Tibial nerve (tissue), 4 donors: ENCODE measurements around the gene PARP9. TPM values are rescaled to one million over a fixed set of nuclear protein-coding genes. Genes with fewer than 3 reads are reported as not detected.

Experiments
- DNase-seq, 2 donors: peaks; one replicate each; pipeline ENCODE4 v3.0.0-alpha.2; 2019; ENCODE audit warnings: low spot score in 2 of 2
- H3K27ac ChIP-seq, 4 donors: fragments of 200-600 bp; sonication (generic) in 3 of 4; one replicate each; pipeline ENCODE4 v1.5.1; 2017 to 2019; ENCODE audit warnings: mild to moderate bottlenecking in 1 of 4
- H3K27me3 ChIP-seq, 2 donors: fragments of 200-600 bp; sonication (generic) in 1 of 2; one replicate each; pipeline versions ENCODE4 v1.5.1 to v1.6.0; 2017 to 2019
- H3K36me3 ChIP-seq, 3 donors: fragments of 200-600 bp; sonication (generic); one replicate each; pipeline ENCODE4 v1.5.1; 2018 to 2019
- H3K4me1 ChIP-seq, 4 donors: fragments of 200-600 bp; sonication (generic) in 3 of 4; one replicate each; pipeline ENCODE4 v1.5.1; 2017 to 2019
- H3K4me3 ChIP-seq, 4 donors: fragments of 200-600 bp; sonication (generic) in 3 of 4; one replicate each; pipeline ENCODE4 v1.5.1; 2017 to 2019; ENCODE audit warnings: mild to moderate bottlenecking in 1 of 4, moderate library complexity in 1 of 4
- H3K9me3 ChIP-seq, 4 donors: fragments of 200-600 bp; sonication (generic) in 3 of 4; one replicate each; pipeline ENCODE4 v1.5.1; 2017 to 2019
- CTCF ChIP-seq, 5 experiments: fragments of 200-600 bp in 3 of 5; fragments of 450-650 bp in 2 of 5; sonication (generic) in 3 of 5; IDR thresholded peaks; one replicate each; pipeline ENCODE4 v1.5.1; 2016 to 2019; ENCODE audit warnings: antibody characterized with exemption in 5 of 5, mild to moderate bottlenecking in 3 of 5, moderate library complexity in 2 of 5
- EP300 ChIP-seq, 2 donors: sonication (generic); formaldehyde crosslinking; IDR thresholded peaks; one replicate each; pipeline ENCODE4 v1.6.1; 2017; ENCODE audit warnings: antibody characterized with exemption in 2 of 2, mild to moderate bottlenecking in 1 of 2
- POLR2A ChIP-seq, 2 donors: fragments of 450-650 bp; IDR thresholded peaks; one replicate each; pipeline ENCODE4 v1.6.1; 2017; ENCODE audit warnings: antibody characterized with exemption in 2 of 2, mild to moderate bottlenecking in 2 of 2, moderate library complexity in 2 of 2
- WGBS, 2 donors: methylation state at CpG; one replicate each; pipeline ENCODE4 v1.1.5; 2018; 5-methylcytosine and 5-hydroxymethylcytosine counted together
- total RNA-seq, 4 donors: library from RNA; depleted of rRNA; stranded (reverse); fragments of >200 nt; gene quantifications; one replicate each; pipeline ENCODE4 v1.1.0, GENCODE V29; 2016

The PARP9 gene
- total RNA-seq, 4 donors from 2014 or later, result 16.1 to 32.6 (median 22.4) TPM

GRCh38 chr3:122555275-122556071 lies 8.6 kb downstream of the PARP9 start:
- peaks cover 0 to 6% (median 0%) of the 10 kb centered on the region in 4 donors for H3K4me1 ChIP-seq
- H3K27me3 ChIP-seq, result no peaks in the 10 kb centered on the region
- H3K9me3 ChIP-seq, result no peaks in the 10 kb centered on the region
- no peak overlapping the region for H3K27ac ChIP-seq
- H3K4me3 ChIP-seq, result no peak overlapping the region
- peaks cover 0 to 80% (median 22%) of the 10 kb centered on the region in 3 donors for H3K36me3 ChIP-seq
- no peak for TF ChIP-seq POLR2A (IDR thresholded peaks at IDR 0.05)
- WGBS, 2 donors, result 82 to 84% methylated on average over 6 of the region's 6 CpGs
- DNase-seq, result no peak

- Histone ChIP-seq H3K27me3 (no peaks in the 10 kb centered on the region), H3K27ac (no peak overlapping the region), H3K9me3 (no peaks in the 10 kb centered on the region), H3K4me3 (no peak overlapping the region), H3K4me1 (no peaks in the 10 kb centered on the region), H3K36me3 (peaks cover 0 to 94% (median 19%) of the 10 kb centered on the region in 3 donors)
- TF ChIP-seq EP300 (IDR thresholded peaks at IDR 0.05) (no peak), CTCF (IDR thresholded peaks at IDR 0.05) (no peak), POLR2A (IDR thresholded peaks at IDR 0.05) (no peak)
- no peak for DNase-seq
- 56 to 68% methylated on average over 3 of the region's 3 CpGs for WGBS, 2 donors
Measured at GRCh38 chr3:122553171-122553570, 10.9 kb downstream of the PARP9 start.

- DNase-seq, result no peak
- H3K9me3 ChIP-seq, result no peaks in the 10 kb centered on the region
- WGBS, 2 donors, result 74 to 97% methylated on average over 1 of the region's 1 CpG
- no peak overlapping the region for H3K27ac ChIP-seq
- peaks cover 0 to 94% (median 14%) of the 10 kb centered on the region in 3 donors for H3K36me3 ChIP-seq
- H3K4me3 ChIP-seq, result no peak overlapping the region
- H3K27me3 ChIP-seq, result no peaks in the 10 kb centered on the region
- H3K4me1 ChIP-seq, result no peaks in the 10 kb centered on the region
- TF ChIP-seq POLR2A (IDR thresholded peaks at IDR 0.05), result no peak
- TF ChIP-seq EP300 (IDR thresholded peaks at IDR 0.05), result no peak
- no peak for TF ChIP-seq CTCF (IDR thresholded peaks at IDR 0.05)
Measured at GRCh38 chr3:122548619-122549018, 15.5 kb downstream of the PARP9 start.

GRCh38 chr3:122548076-122548475 lies 16.0 kb downstream of the PARP9 start:
- H3K4me3 ChIP-seq, result no peak overlapping the region
- no peaks in the 10 kb centered on the region for H3K4me1 ChIP-seq
- peaks cover 0 to 94% (median 14%) of the 10 kb centered on the region in 3 donors for H3K36me3 ChIP-seq
- 83 to 88% methylated on average over 3 of the region's 3 CpGs for WGBS, 2 donors
- H3K27ac ChIP-seq, result no peak overlapping the region
- no peaks in the 10 kb centered on the region for H3K9me3 ChIP-seq
- TF ChIP-seq EP300 (IDR thresholded peaks at IDR 0.05) (no peak), POLR2A (IDR thresholded peaks at IDR 0.05) (no peak), CTCF (IDR thresholded peaks at IDR 0.05) (no peak)
- no peak for DNase-seq
- H3K27me3 ChIP-seq, result no peaks in the 10 kb centered on the region

- WGBS, 2 donors, result 87 to 96% methylated on average over 5 of the region's 5 CpGs
- no peak overlapping the region for H3K27ac ChIP-seq
- no peaks in the 10 kb centered on the region for H3K4me1 ChIP-seq
- no peak for TF ChIP-seq CTCF (IDR thresholded peaks at IDR 0.05)
- TF ChIP-seq EP300 (IDR thresholded peaks at IDR 0.05), result no peak
- no peak for TF ChIP-seq POLR2A (IDR thresholded peaks at IDR 0.05)
- no peaks in the 10 kb centered on the region for H3K9me3 ChIP-seq
- DNase-seq, result no peak
- peaks cover 0 to 91% (median 5%) of the 10 kb centered on the region in 3 donors for H3K36me3 ChIP-seq
- no peak overlapping the region for H3K4me3 ChIP-seq
- H3K27me3 ChIP-seq, result no peaks in the 10 kb centered on the region
Measured at GRCh38 chr3:122546151-122546550, 17.9 kb downstream of the PARP9 start.
